ENCODE results near the gene TXNDC15. TPM values are rescaled to one million over a fixed set of nuclear protein-coding genes. Genes with fewer than 3 reads are reported as not detected.
"Not testable (repeated sequence)": the region's sequence is repeated elsewhere in the genome, so short reads cannot be mapped to it uniquely, and the experiment has no call there.

TXNDC15 gene
- total RNA-seq, 1 donor from 2014 or later: 30.2 TPM

DNA sequence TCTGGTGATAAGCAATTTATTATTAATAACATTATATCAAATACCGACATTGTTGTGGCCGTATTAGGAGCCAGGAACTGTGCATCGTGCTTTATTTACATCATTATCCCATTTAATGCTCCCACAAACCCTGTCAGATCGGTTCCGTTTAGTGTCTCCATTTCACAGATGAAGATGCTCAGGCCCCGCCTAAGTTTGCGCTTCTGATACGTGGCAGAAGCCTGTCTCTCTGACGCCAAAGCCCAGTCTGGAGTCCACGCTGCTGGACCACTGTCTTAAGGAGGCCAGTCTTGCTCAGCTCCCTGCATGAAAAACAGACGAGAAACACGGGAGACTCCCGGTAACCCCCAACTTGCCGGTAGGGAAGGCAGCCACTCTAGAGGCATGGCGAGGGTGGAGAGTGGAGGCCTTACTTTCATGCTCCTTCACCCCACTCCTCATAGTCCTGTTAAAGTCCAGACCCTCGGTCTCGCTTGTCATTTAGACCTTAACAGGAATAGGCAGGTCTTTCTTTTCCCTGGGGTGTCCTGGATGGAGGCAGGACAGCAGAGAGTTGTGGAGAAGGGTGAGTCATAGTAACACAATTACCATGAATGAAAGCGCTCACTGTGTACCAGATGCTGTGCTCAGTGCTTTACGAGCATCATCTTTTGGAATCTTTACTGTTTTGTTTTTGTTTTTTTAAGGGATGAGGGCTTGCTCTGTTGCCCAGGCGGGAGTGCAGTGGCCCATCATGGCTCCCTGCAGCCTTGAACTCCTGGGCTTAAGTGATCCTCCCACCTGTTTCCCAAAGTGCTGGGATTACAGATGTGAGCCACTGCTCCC is 872 bp downstream of the TXNDC15 start:
- DNase-seq (ENCODE audit: low spot score) (peak; percentile 55), ATAC-seq (peak; percentile 49)

DNA sequence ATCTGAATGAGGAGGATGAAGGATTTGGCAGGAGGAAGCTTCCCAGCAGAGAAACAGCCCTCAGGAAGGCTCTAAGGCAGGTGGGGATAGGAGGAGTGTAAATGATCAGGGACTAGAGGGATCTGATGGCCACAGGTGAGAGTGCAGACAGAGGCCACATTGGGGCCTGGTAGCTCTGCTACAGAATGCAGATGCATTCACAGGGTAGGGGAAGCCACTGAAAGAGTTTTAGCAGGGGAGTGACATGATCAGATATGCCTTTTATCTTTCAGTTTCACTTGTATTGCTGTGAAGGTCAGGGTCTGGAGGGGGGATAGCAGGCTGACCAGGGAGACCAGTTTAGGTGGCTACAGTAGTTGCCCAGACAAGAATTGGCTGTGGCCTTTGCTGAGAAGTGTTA is 3.0 kb downstream of the TXNDC15 start:
- ATAC-seq (no peak), DNase-seq (ENCODE audit: low spot score) (no peak)

DNA sequence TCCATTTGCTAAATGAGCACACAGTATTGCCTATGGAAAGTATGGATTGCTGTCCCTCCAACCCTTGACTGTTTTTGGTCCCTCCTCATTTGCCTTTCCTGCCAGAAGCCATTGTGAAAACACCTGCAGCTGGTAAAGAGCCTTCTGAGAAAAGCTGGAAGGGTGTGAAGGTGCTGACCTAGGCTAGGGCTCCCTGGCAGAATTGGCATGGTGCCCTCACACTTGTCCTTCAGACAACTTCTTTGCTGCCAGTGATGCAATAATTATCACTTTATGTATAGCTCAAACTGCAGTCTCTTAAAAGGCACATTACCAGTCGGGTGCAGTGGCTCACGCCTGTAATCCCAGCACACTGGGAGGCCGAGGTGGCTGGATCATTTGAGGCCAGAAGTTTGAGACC is 4.2 kb downstream of the TXNDC15 start:
- ATAC-seq: no peak
- no peak for DNase-seq (ENCODE audit: low spot score)

DNA sequence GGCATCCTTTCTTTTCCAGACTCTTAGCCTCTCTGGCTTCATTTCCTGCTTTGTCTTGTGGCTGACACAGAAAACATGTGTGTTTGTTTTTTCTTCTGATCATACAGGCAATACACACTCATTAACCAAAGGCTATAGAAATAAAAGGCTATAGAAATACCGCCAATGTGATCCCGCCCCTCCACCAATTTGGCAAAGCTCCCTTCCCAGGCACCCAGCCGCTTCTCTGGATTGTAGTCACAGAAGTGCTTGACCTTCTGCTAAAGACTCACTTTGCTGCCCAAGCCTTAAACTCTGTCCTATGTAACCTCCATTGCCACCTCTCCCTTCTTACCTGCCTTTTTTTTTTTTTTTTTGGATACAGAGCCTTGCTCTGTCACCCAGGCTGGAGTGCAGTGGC is 5.3 kb downstream of the TXNDC15 start:
- DNase-seq (ENCODE audit: low spot score) (no peak), ATAC-seq (no peak)

DNA sequence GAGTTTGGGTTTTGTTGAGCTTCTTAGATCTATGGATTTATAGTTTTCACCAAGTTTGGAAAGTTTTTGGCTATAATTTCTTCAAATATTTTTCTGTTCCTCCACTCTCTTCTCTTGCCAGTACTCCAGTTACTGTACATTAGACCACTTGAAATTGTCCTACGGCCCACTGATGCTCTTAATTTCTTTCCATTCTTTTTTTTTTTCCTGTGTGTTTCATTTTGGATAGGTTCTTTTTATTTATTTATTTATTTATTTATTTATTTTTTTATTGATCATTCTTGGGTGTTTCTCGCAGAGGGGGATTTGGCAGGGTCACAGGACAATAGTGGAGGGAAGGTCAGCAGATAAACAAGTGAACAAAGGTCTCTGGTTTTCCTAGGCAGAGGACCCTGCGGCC is 6.8 kb downstream of the TXNDC15 start:
- ATAC-seq; DNase-seq (ENCODE audit: low spot score): not testable (repeated sequence)

DNA sequence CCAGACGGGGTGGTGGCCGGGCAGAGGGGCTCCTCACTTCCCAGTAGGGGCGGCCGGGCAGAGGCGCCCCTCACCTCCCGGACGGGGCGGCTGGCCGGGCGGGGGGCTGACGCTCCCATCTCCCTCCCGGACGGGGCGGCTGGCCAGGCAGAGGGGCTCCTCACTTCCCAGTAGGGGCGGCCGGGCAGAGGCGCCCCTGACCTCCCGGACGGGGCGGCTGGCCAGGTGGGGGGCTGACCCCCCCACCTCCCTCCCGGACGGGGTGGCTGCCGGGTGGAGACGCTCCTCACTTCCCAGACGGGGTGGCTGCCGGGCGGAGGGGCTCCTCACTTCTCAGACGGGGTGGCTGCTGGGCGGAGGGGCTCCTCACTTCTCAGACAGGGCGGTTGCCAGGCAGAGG is 7.5 kb downstream of the TXNDC15 start:
- not testable (repeated sequence) for DNase-seq (ENCODE audit: low spot score); ATAC-seq

DNA sequence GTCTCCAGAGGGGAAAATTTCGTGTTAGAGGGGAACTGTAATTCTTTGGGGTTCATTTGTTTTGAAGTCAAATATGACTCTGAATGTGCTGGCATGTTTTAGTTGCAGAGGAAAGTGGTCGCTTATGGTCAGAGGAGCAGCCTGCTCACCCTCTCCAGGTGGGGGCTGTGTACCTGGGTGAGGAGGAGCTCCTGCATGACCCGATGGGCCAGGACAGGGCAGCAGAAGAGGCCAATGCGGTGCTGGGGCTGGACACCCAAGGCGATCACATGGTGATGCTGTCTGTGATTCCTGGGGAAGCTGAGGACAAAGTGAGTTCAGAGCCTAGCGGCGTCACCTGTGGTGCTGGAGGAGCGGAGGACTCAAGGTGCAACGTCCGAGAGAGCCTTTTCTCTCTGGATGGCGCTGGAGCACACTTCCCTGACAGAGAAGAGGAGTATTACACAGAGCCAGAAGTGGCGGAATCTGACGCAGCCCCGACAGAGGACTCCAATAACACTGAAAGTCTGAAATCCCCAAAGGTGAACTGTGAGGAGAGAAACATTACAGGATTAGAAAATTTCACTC is 13.5 kb downstream of the TXNDC15 start:
- no peak for DNase-seq (ENCODE audit: low spot score)
- no peak for ATAC-seq

DNA sequence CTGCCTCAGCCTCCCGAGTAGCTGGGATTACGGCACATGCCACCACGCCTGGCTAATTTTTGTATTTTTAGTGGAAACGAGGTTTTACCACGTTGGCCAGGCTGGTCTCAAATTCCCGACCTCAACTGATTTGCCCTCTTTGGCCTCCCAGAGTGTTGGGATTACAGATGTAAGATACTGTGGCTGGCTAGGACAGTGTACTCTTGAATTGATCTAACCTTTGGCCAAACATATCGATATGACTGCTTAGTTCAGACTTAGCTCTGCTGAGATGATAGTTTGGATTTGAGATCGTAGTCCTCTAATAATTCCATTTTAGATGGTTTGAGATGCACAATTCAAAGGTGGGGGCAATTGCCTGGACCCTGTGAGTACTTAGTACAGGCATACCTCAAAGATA is 15.2 kb downstream of the TXNDC15 start:
- ATAC-seq: peak; percentile 91

DNA sequence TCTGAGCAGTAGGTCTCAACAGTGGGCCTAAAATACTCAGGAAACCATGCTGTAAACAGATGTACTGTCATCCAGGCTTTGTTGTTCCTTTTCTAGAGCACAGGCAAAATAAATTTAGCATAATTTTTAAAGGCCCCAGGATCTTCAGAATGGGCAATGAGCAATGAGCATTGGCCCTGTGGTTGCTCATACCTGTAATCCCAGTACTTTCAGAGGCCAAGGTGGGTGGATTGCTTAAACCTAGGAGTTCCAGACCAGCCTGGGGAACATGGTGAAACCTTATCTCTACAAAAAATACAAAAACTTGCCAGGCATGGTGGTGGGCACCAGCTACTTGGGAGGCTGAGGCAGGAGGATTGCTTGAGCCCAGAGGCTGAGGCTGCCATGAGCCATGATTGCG is 17.3 kb downstream of the TXNDC15 start:
- DNase-seq (ENCODE audit: low spot score) (no peak), ATAC-seq (no peak)

More for the DNA sequence above, 15.2 kb downstream of the TXNDC15 start:
- no peak for DNase-seq (ENCODE audit: low spot score)

DNA sequence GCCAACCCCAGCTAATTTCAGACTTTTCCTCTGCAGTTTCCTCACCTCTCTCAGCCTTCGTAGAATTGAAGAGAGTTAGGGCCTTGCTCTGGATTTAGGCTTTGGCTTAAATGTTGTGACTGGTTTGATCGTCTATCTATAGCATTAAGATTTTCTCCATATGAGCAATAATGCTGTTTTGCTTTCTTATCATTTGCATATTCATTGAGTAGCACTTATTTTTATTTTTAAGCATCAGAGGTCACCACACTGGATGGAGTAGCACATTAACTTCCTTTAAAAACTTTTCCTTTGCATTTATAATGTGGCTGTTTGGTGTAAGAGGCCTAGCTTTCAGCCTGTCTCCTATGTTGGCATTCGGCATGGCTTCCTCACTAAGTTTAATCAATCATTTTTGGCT is 18.1 kb downstream of the TXNDC15 start:
- no peak for ATAC-seq
- no peak for DNase-seq (ENCODE audit: low spot score)

DNA sequence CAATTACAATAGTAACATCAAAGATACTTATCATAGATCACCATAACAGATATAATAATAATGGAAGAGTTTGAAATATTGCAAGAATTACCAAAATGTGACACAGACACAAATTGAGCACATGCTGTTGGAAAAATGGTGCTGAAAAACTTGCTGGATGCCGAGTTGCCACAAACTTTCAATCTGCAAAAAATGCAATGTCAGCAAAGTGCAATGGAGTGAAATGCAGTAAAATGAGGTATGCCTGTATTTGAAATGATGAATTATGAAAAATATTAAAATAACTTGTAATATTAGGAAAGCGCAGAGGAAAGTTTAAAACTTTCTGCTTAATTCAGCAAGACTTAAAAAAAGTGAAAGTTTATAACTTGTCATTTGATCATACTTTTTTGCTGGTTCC is 18.8 kb downstream of the TXNDC15 start:
- ATAC-seq: no peak

DNA sequence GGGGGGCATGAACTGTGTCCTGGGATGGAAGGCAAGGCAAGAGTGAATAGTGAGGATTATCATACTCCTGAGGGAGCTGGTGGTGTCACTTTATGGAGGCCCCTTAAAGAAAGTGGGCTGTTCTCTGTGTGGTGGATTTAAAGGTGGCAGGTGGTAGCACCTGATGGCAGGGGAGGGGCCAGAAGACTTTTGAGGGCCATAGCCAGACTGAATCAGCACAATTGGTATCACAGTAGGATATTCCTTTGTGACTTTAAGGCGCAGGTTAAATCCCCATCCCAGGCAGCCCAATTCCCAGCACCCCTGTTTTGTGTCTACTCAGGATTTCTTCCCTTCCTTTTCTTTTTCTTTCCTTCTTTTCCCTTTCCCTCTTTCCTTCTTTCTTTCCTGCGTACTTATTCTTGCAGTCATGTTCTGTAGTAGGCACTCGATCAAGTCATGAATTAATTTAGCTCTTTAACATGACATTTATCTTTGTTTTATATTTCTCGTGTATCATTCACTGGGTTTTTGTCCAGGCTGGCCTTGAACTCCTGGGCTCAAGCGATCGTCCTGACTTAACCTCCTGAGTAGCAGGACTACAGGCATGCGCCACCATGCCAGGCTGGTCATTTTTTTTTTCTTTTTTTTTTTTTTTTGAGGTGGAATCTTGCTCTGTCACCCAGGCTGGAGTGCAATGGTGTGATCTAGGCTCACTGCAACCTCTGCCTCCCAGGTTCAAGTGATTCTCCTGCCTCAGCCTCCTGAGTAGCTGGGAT is 19.8 kb downstream of the TXNDC15 start:
- ATAC-seq (no peak), DNase-seq (ENCODE audit: low spot score) (no peak)

More for the DNA sequence above, 18.8 kb downstream of the TXNDC15 start:
- no peak for DNase-seq (ENCODE audit: low spot score)

DNA sequence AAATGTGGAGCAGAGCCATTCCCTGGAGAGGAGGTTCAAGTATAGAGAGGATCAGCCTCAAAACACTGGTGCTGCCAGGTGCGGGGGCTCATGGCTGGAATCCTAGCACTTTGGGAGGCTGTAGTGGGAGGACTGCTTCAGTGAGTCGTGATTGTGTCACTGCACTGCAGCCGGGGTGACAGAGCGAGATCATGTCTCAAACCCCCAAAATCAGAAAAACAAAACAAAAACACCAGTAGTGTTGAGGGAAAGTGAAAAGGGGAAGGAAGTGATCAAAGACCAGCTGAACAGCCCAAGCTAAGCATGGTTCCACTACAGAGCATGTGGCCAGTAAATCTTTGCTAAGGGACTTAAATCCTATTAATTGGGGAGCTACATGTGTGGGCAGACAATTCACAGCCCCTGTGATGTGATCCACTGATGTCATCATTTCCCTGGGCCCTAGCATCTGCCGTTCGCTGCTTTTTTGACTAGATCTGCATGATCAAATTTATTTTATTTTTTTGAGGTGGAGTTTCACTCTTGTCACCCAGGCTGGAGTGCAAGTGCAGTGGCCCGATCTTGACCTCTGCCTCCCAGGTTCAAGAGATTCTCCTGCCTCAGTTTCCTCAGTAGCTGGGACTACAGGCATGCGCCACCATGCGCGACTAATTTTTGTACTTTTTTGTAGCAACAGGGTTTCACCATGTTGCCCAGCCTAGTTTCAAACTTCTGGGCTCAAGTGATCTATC is 28.1 kb downstream of the TXNDC15 start:
- ATAC-seq: no peak
- no peak for DNase-seq (ENCODE audit: low spot score)

DNA sequence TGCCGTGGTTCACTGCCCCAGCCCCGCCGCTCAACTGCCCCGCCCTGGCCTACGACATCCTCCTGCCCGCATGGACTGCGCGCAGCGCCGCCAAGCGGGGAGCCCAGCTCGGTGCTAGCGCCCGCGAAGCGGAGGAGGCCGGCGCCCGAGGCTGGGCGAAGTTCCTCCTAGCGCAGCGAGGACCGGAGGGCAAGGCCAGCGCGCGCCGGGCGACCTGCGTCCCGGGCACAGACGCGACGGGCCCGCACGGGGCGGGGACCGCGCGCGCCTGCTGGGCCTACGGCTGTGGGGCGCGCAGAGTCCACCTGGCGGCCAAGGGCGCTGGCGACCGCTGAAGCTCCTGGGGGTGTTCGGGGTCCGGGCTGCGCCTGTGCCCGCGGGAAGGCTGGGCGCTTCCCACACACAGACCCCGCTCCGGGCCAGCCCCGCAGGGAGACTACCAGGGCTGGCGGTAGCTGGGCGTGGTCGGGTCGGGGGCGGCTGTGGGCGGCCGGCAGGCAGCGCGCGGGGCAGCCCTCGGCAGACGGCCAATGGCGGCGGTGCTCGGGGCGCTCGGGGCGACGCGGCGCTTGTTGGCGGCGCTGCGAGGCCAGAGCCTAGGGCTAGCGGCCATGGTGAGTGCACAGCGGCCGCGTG is 30.6 kb downstream of the TXNDC15 start, which contains the start of gene PCBD2:
Gene PCBD2, plus strand, starts transcription at position 522 of the 636 bp plus-strand sequence. Its CDS starts 9 bp downstream, at position 531.
- DNase-seq (ENCODE audit: low spot score): peak; percentile 95
- ATAC-seq: peak; percentile 88

DNA sequence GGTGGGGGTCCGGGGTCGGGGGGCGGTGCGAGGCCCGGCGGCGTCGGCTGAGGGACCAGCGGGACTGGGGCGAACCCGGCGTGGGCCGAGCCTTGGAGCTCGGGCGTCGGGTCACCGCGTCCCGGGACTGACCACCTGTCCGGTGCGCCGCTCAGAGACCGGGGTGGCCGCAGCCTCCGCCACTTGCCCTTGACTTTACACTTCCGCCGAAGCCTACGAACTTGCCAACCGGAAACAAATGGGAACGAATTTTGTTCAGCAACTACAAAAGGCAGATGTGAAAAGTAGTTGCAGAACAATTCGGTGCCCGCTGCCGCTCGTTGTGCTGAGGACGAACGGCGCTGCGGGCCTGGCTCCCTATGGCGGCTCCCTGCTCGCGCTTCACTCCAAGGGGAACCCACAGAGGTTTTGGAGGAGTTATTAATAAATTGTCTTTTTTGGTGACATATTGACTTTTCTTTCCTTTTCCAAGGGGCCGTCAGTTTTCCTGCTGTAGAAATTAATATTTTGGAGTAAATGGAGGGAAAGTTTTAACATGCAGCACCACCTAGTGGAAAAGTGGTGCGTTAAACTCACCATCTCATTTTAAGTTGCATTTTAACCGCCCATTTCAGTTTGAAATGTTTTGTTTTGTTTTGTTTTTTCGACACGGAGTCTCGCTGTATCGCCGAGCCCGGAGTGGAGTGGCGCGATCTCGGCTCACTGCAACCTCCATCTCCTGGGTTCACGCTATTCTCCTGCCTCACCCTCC is 31.2 kb downstream of the TXNDC15 start:
- DNase-seq (ENCODE audit: low spot score) (no peak), ATAC-seq (peak; percentile 66)

DNA sequence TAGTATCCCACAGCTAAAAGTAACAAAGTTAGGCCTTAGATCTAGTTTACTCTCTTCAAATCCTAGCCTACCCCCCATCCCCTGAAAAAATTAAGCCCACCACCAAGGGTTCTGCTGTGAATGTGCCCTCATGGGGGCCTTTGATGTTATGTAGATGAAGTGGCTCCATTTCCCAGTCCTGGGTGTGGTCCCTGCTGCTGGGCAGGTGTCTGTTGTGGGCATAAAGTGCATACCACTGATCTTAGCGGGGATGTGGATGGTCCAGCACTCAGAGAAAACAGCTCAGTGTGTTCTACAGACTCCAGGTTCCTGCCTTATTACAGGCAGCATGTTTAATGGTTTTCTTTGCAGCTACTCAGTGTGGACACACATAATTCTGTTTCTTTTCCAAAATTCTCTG is 32.6 kb downstream of the TXNDC15 start:
- ATAC-seq: no peak
- no peak for DNase-seq (ENCODE audit: low spot score)

DNA sequence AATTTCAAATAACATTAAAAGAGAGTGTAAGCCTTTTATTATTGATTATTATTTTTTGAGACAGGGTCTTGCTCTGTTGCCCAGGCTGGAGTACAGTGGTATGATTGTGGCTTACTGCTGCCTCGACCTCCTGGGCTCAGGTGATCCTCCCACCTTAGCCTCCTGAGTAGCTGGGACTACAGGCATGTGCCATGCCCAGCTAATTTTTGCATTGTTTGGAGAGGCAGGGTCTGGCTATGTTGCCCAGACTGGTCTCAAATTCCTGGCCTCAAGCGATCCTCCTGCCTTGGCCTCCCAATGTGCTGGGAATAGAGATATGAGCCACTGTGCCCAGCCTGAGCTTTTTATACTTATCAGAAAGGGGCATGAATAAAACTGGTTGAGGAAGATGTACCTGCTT is 36.6 kb downstream of the TXNDC15 start:
- ATAC-seq; DNase-seq (ENCODE audit: low spot score): not testable (repeated sequence)

DNA sequence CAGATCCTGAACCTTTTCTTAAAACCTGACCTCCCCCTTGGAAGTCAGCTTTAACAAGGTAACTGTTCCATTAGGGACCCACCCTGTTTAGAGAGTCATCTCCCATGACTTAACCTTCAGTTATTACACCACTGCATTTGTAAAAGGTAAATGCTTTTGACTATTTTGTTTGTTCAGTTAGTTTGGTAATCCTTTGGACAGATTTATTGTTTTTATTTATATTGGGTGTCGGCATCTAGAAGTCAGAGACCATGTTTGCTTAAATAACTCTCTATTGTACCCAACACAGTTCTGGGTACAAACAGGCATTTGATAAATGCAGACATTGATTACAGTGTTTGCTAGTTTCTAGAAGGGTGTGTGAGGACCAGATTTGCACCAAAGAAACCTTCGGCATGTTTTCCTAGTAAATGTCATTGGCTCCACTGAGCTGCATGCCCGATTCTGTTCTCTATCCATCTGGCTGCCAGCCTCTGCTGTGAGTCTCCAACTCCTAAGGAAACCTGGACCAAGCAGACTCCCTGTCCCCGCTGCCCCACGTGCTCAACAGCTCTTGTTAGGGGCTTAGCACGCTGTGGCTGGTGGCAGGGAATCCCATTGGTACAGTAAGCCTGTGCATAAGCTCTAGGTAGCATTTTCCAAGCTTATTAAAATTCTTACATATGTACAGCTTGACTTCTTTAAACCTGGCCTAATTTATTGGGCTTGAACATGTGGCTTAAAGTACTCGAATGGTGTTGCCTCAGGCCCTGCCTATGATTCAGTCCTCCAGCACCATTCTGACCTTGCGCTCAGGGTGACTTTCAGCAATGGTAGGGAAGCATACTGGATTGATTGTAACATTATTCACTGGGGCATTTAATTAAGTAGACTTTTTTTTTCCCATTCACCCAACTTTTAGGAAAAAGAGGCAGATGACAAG is 37.4 kb downstream of the TXNDC15 start:
- ATAC-seq (peak; percentile 68), DNase-seq (ENCODE audit: low spot score) (no peak)

DNA sequence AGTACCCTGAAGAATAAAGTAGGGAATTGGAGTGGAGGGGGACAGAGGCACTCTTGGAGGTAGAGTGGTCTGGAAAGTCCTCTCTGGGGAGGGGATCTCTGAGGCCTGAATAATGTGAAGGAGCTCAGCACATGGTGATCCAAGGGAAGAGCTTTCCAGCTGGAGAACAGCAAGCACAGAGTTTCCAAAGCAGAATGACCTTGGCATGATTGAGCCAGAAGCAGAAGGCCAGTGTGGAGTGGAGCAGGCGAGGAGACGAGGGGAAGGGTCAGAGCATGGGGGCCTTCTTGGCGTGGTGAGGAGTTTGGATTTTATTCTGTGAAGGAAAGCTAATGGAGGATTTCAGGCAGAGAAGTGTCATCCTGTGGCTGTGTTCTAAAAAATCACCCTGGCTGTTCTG is 39.1 kb downstream of the TXNDC15 start:
- DNase-seq (ENCODE audit: low spot score) (no peak), ATAC-seq (no peak)
